Ramos (cell line): Measurements from ENCODE around the gene MUTYH.
"Not testable (repeated sequence)": the region's sequence is repeated elsewhere in the genome, so short reads cannot be mapped to it uniquely, and the experiment has no call there.

Experiments used
- in situ Hi-C: fragments of 300-500 bp; cut with MboI; formaldehyde crosslinking; loops from one replicate; pipeline ENCODE4 v1.14.3; 2022; ENCODE audit warnings: low sequenced_read_pairs; ENCODE audit not compliant: unreplicated experiment

Gene MUTYH

DNA sequence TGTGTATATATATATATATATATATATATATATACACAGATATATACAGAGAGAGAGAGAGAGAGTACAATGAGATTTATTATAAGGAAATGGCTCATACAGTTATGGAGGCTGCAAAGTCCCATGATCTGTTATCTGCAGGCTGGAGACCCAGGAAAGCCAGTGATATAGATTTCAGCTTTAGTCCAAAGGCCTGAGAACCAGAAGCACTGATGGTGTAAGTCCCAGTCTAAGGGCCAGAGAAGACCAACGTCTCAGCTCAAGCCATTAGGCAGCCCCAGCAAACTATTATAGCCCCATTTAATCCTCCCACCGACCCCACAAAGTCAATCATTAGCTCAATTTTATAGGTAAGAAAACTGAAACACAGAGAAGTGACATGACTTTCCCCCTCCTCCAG is 48.5 kb downstream of the MUTYH start:
- in situ Hi-C loops = loop anchor here (10.0 kb wide), 1 partner anchor 457 kb away; no protein-coding TSS in a partner anchor

DNA sequence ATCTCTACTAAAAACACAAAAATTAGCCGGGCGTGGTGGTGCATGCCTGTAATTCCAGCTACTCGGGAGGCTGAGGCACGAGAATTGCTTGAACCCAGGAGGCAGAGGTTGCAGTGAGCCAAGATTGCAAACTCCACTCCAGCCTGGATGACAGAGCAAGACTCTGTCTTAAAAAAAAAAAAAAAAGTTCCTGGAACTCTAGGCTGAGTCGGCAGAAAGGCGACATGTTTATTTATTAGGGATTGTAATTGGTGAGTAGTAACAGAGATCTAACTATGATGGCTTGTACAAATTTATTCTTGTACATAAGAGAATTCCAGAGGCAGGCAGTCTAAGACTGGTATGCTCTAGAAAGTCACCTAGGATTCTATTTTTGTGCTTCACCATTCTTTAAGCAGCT is 49.2 kb downstream of the MUTYH start:
- in situ Hi-C loops = loop anchor here (10.0 kb wide), 1 partner anchor 456 kb away; no protein-coding TSS in a partner anchor

DNA sequence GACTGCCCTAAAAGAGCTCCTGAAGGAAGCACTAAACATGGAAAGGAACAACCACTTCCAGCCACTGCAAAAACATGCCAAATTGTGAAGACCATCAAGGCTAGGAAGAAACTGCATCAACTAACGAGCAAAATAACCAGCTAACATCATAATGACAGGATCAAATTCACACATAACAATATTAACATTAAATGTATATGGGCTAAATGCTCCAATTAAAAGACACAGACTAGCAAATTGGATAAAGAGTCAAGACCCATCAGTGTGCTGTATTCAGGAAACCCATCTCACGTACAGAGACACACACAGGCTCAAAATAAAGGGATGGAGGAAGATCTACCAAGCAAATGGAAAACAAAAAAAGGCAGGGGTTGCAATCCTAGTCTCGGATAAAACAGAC is 53.7 kb downstream of the MUTYH start:
- in situ Hi-C loops = not testable (repeated sequence)

DNA sequence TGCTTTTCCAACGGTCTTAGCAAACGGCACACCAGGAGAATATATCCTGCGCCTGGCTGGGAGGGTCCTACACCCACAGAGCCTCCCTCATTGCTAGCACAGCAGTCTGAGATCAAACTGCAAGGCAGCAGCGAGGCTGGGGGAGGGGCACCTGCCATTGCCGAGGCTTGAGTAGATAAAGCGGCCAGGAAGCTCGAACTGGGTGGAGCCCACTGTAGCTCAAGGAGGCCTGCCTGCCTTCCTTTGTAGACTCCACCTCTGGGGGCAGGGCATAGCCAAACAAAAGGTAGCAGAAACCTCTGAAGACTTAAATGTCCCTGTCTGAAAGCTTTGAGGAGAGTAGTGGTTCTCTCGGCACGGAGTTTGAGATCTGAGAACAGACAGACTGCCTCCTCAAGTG is 55.4 kb downstream of the MUTYH start:
- in situ Hi-C loops = not testable (repeated sequence)

DNA sequence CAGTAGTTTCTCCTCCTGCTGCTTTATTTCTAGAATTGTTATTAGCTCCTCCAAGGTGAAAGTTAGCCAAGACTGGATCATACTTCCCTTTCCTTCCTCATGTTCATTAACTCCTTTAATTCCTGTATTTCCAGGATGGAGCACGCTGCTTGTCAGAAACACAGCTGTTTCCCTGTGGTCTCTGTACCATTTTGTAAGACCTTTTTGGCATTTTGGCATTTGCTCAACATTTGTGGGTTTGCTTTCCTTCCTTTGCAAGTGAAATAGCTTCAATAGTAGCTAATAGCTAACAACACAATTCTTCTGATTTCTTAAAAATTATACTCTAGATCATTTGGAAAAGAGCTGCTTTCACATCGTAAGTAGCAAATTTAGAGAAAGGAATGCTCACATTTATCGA is 57.9 kb downstream of the MUTYH start:
- in situ Hi-C loops = no loop called here
